ENCODE measurements around the gene CRYAB. TPM values are rescaled to one million over a fixed set of nuclear protein-coding genes. Genes with fewer than 3 reads are reported as not detected.

Gene CRYAB
- total RNA-seq (100 to 1,000 TPM; 151 to 299 (median 225) TPM), polyA plus RNA-seq (10 to 100 TPM; 25.0 to 99.7 (median 63.0) TPM)

- Histone ChIP-seq H3K36me3 (peaks cover 0 to 13% (median 9%) of the 10 kb centered on the region in 4 donors), H3K27ac (peak within 1 kb of the TSS; percentile 96 to 100 (median 98)), H3K27me3 (no peaks in the 10 kb centered on the region), H3K4me1 (peaks cover 0 to 39% (median 36%) of the 10 kb centered on the region in 4 donors), H3K9me3 (no peaks in the 10 kb centered on the region), H3K4me3 (peak within 1 kb of the TSS; percentile 52 to 78 (median 73))
- intact Hi-C loops (cut with DNase I) = loop anchor here (1.0 kb wide), 1 partner anchor 32 kb away; the partner anchor contains the start of genes CFAP68 and FDXACB1
- TF ChIP-seq CTCF (IDR thresholded peaks at IDR 0.05) = no peak
- peak; percentile 90 to 95 (median 92) for TF ChIP-seq POLR2AphosphoS5 (IDR thresholded peaks at IDR 0.05)
- peak; percentile 3 to 93 (median 68) for TF ChIP-seq EP300 (IDR thresholded peaks at IDR 0.05)
- peak; percentile 76 to 86 for TF ChIP-seq POLR2A (IDR thresholded peaks at IDR 0.05)
- DNase-seq = peak; percentile 96
- WGBS, 2 donors = 52 to 55% methylated on average over 17 of the region's 17 CpGs
These were observed at the start of gene CRYAB for GRCh38 chr11:111911563-111912401. Gene CRYAB (minus strand): TSS chr11:111911770. CDS start chr11:111911724, 46 bp downstream.

- TF ChIP-seq POLR2AphosphoS5 (IDR thresholded peaks at IDR 0.05) (no peak), CTCF (IDR thresholded peaks at IDR 0.05) (no peak), POLR2A (IDR thresholded peaks at IDR 0.05) (no peak), EP300 (IDR thresholded peaks at IDR 0.05) (no peak)
These were observed 49.3 kb upstream of the CRYAB start for GRCh38 chr11:111960916-111961315.

GRCh38 chr11:111957663-111958444, 46.3 kb upstream of the CRYAB start:
- no peak for DNase-seq
- TF ChIP-seq POLR2A (IDR thresholded peaks at IDR 0.05) (no peak), POLR2AphosphoS5 (IDR thresholded peaks at IDR 0.05) (no peak), EP300 (IDR thresholded peaks at IDR 0.05) (no peak), CTCF (IDR thresholded peaks at IDR 0.05) (no peak)
- Histone ChIP-seq H3K9me3 (no peaks in the 10 kb centered on the region), H3K27ac (no peak overlapping the region), H3K27me3 (no peaks in the 10 kb centered on the region), H3K4me1 (no peaks in the 10 kb centered on the region), H3K36me3 (peaks cover 0 to 6% (median 0%) of the 10 kb centered on the region in 4 donors), H3K4me3 (no peak overlapping the region)
- 94 to 95% methylated on average over 12 of the region's 12 CpGs for WGBS, 2 donors
- intact Hi-C loops (cut with DNase I) = no loop called here

More at GRCh38 chr11:111960916-111961315, 49.3 kb upstream of the CRYAB start:
- no peaks in the 10 kb centered on the region for H3K27me3 ChIP-seq
- H3K9me3 ChIP-seq = no peaks in the 10 kb centered on the region
- intact Hi-C loops (cut with DNase I) = no loop called here
- peaks cover 0 to 6% (median 0%) of the 10 kb centered on the region in 4 donors for H3K36me3 ChIP-seq
- H3K4me3 ChIP-seq = no peak overlapping the region
- WGBS, 2 donors = 25 to 70% methylated on average over 5 of the region's 5 CpGs
- no peak overlapping the region for H3K27ac ChIP-seq
- no peak for DNase-seq
- H3K4me1 ChIP-seq = no peaks in the 10 kb centered on the region

DNA sequence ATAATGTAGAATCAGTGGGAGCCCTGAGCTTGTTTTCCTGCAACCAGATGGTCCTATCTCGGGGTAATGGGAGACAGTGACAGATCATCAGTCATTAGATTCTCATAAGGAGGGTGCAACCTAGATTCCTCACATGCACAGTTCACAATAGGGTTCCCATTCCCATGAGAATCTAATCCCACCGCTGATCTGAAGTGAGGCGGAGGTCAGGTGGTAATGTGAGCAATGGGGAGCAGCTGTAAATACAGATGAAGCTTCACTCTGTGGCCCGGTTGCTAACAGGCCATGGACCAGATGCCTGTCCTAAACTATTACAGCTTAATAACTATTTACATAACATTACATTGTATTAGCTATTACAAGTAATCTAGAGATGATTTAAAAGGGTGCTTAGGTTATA, 42.6 kb upstream of the CRYAB start:
- H3K36me3 ChIP-seq = peaks cover 0 to 5% (median 0%) of the 10 kb centered on the region in 4 donors
- H3K4me3 ChIP-seq = no peak overlapping the region
- peaks cover 0 to 4% (median 0%) of the 10 kb centered on the region in 4 donors for H3K4me1 ChIP-seq
- intact Hi-C loops (cut with DNase I) = no loop called here
- TF ChIP-seq CTCF (IDR thresholded peaks at IDR 0.05) (no peak), POLR2AphosphoS5 (IDR thresholded peaks at IDR 0.05) (no peak), POLR2A (IDR thresholded peaks at IDR 0.05) (no peak), EP300 (IDR thresholded peaks at IDR 0.05) (no peak)
- WGBS, 2 donors = 96 to 98% methylated on average over 4 of the region's 4 CpGs
- H3K27me3 ChIP-seq = no peaks in the 10 kb centered on the region
- H3K27ac ChIP-seq = no peak overlapping the region
- H3K9me3 ChIP-seq = no peaks in the 10 kb centered on the region
- DNase-seq = no peak
